Progenitor cell of endocrine pancreas (in vitro differentiated cells): Measurements from ENCODE around the gene ST6GALNAC4. TPM values are rescaled to one million over a fixed set of nuclear protein-coding genes. Genes with fewer than 3 reads are reported as not detected.
A peak's percentile ranks its signal among the peaks of the same experiment; 100 is the strongest.
"Not testable (repeated sequence)": the region's sequence is repeated elsewhere in the genome, so short reads cannot be mapped to it uniquely, and the experiment has no call there.

Experiments used
- DNase-seq: peaks from one replicate; pipeline ENCODE4 v3.0.0; 2021; ENCODE audit warnings: low spot score; ENCODE audit not compliant: unreplicated experiment
- H3K27ac Mint-ChIP-seq: 2 replicates; pipeline ENCODE4 v1.8.0; 2021; ENCODE audit warnings: mild to moderate bottlenecking, moderate library complexity, mixed read lengths
- H3K27me3 Mint-ChIP-seq: 2 replicates; pipeline ENCODE4 v1.8.0; 2021; ENCODE audit warnings: mixed read lengths
- H3K36me3 Mint-ChIP-seq: 2 replicates; pipeline ENCODE4 v1.8.0; 2022; ENCODE audit warnings: mixed read lengths; ENCODE audit not compliant: insufficient read depth
- H3K4me1 Mint-ChIP-seq: 2 replicates; pipeline ENCODE4 v1.8.0; 2021; ENCODE audit warnings: low read depth, mixed read lengths
- H3K4me3 Mint-ChIP-seq: 2 replicates; pipeline ENCODE4 v1.8.0; 2021; ENCODE audit warnings: low read depth, mild to moderate bottlenecking, moderate library complexity, mixed read lengths
- H3K9me3 Mint-ChIP-seq: 2 replicates; pipeline ENCODE4 v1.8.0; 2021; ENCODE audit warnings: low read depth, mixed read lengths
- CTCF ChIP-seq: fragments of 200-600 bp; sonication (generic); IDR thresholded peaks from one replicate; pipeline ENCODE4 v1.5.0; 2021; ENCODE audit warnings: antibody characterized with exemption, mild to moderate bottlenecking; ENCODE audit not compliant: unreplicated experiment
- total RNA-seq: library from RNA; stranded (reverse); gene quantifications from 2 replicates; pipeline ENCODE4 v1.2.1, GENCODE V29; 2021

The ST6GALNAC4 gene
- total RNA-seq, 1 donor from 2014 or later: 7.7 TPM

GRCh38 chr9:127870153-127870491 lies 46.7 kb downstream of the ST6GALNAC4 start:
- H3K27me3 Mint-ChIP-seq, H3K4me3 Mint-ChIP-seq, H3K9me3 Mint-ChIP-seq, H3K36me3 Mint-ChIP-seq, DNase-seq, H3K27ac Mint-ChIP-seq, H3K4me1 Mint-ChIP-seq: not testable (repeated sequence)
- TF ChIP-seq CTCF: peak; percentile 12

GRCh38 chr9:127869310-127870152 lies 47.3 kb downstream of the ST6GALNAC4 start:
- Mint-ChIP-seq H3K4me3 (no peak overlapping the region), H3K27ac (no peak overlapping the region), H3K36me3 (peaks cover 4% of the 10 kb centered on the region), H3K9me3 (no peaks in the 10 kb centered on the region), H3K4me1 (peaks cover 5% of the 10 kb centered on the region), H3K27me3 (no peaks in the 10 kb centered on the region)
- peak; percentile 92 for TF ChIP-seq CTCF
- DNase-seq: peak; percentile 91

- Mint-ChIP-seq H3K4me1 (peaks cover 5% of the 10 kb centered on the region), H3K4me3 (no peak overlapping the region), H3K9me3 (no peaks in the 10 kb centered on the region), H3K27me3 (no peaks in the 10 kb centered on the region), H3K36me3 (peaks cover 4% of the 10 kb centered on the region), H3K27ac (no peak overlapping the region)
- no peak for DNase-seq
- no peak for TF ChIP-seq CTCF
These were observed 48.5 kb downstream of the ST6GALNAC4 start for GRCh38 chr9:127868278-127868902.

GRCh38 chr9:127867356-127868277 lies 49.2 kb downstream of the ST6GALNAC4 start:
- Mint-ChIP-seq H3K4me3 (no peak overlapping the region), H3K27ac (no peak overlapping the region), H3K9me3 (no peaks in the 10 kb centered on the region), H3K36me3 (peaks cover 4% of the 10 kb centered on the region), H3K4me1 (peaks cover 7% of the 10 kb centered on the region), H3K27me3 (no peaks in the 10 kb centered on the region)
- no peak for TF ChIP-seq CTCF
- DNase-seq: no peak

GRCh38 chr9:127866535-127866934 lies 50.3 kb downstream of the ST6GALNAC4 start:
- Mint-ChIP-seq H3K4me1 (peaks cover 7% of the 10 kb centered on the region), H3K27me3 (no peaks in the 10 kb centered on the region), H3K4me3 (no peak overlapping the region), H3K9me3 (no peaks in the 10 kb centered on the region), H3K36me3 (no peaks in the 10 kb centered on the region), H3K27ac (no peak overlapping the region)
- no peak for DNase-seq
- no peak for TF ChIP-seq CTCF
